HL-60 (cell line): ENCODE measurements around the gene PDE6B.

ENCODE experiments used
- DNase-seq, 2 experiments: peaks; one replicate each; pipeline ENCODE4 v3.0.0-alpha.2; 2010 to 2020; ENCODE audit warnings: low read depth in 1 of 2, low spot score in 1 of 2
- H3K27ac ChIP-seq: fragments of 250-450 bp; sonication (Bioruptor Pico); replicated peaks from 2 replicates; pipeline ENCODE4 v1.5.1; 2020; ENCODE audit warnings: mild to moderate bottlenecking, moderate library complexity
- H3K27me3 ChIP-seq: fragments of 250-450 bp; sonication (Bioruptor Pico); 2 replicates; pipeline ENCODE4 v1.5.1; 2021; ENCODE audit warnings: mild to moderate bottlenecking, moderate library complexity; ENCODE audit not compliant: insufficient read depth, poor library complexity, severe bottlenecking
- H3K4me3 ChIP-seq: replicated peaks from 2 replicates; pipeline ENCODE4 v1.5.1; 2011; ENCODE audit warnings: mild to moderate bottlenecking, control low read depth, low read length; ENCODE audit not compliant: insufficient read depth
- GABPA ChIP-seq: IDR thresholded peaks from 2 replicates; pipeline ENCODE4 v1.6.1; 2012; ENCODE audit warnings: low read depth
- POLR2AphosphoS5 ChIP-seq: IDR thresholded peaks from 2 replicates; pipeline ENCODE4 v1.6.1; 2012; ENCODE audit warnings: low read depth
- SPI1 ChIP-seq: IDR thresholded peaks from 2 replicates; pipeline ENCODE4 v1.6.1; 2012; ENCODE audit warnings: low read depth, mild to moderate bottlenecking, borderline replicate concordance
- TF ChIP-seq, protein P1 (sequence below): IDR thresholded peaks from one replicate; pipeline ENCODE4 v1.5.1; 2011; ENCODE audit warnings: low read length, control low read depth, inconsistent platforms; ENCODE audit not compliant: insufficient read depth
- TF ChIP-seq, protein P2 (sequence below): IDR thresholded peaks from 2 replicates; pipeline ENCODE4 v1.6.1; 2012; ENCODE audit warnings: low read depth; ENCODE audit not compliant: insufficient replicate concordance

Gene PDE6B

DNA sequence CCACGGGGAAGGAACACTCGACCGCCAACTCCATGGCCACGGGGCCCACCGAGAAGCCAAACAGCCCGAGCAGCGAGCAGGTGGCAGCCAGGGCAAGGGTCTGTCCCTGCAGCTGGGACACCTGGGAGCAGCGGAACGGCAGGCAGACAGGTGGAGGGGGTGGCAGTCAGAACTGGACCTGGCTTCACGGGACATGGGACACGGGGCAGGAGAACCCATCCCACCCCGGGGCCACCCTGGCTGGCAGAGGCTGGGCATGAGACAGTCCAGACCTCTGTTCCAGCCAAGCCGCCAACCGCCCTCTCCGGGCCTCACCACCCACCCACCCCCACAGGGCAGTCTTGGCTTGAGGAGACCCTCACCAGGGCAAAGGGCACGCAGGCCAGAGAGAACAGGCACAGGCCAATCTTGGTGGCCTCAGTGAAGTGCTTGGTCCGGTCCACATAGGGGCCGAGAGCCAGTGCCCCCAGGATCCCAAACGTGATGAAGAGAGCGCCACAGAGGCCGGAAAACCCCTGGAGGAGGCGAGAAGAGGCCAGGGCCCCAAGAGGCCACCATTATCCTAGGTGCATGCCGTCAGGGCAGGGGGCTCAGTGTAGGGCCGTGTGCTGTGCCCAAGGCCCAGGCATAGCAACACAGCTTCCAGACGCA, 58.0 kb downstream of the PDE6B start:
- Histone ChIP-seq H3K27ac (no peak overlapping the region), H3K4me3 (no peak overlapping the region), H3K27me3 (peaks cover 3% of the 10 kb centered on the region)
- TF ChIP-seq POLR2AphosphoS5 (no peak), GABPA (no peak), SPI1 (no peak)
- TF ChIP-seq, protein P1, sequence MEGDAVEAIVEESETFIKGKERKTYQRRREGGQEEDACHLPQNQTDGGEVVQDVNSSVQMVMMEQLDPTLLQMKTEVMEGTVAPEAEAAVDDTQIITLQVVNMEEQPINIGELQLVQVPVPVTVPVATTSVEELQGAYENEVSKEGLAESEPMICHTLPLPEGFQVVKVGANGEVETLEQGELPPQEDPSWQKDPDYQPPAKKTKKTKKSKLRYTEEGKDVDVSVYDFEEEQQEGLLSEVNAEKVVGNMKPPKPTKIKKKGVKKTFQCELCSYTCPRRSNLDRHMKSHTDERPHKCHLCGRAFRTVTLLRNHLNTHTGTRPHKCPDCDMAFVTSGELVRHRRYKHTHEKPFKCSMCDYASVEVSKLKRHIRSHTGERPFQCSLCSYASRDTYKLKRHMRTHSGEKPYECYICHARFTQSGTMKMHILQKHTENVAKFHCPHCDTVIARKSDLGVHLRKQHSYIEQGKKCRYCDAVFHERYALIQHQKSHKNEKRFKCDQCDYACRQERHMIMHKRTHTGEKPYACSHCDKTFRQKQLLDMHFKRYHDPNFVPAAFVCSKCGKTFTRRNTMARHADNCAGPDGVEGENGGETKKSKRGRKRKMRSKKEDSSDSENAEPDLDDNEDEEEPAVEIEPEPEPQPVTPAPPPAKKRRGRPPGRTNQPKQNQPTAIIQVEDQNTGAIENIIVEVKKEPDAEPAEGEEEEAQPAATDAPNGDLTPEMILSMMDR, result no peak
- TF ChIP-seq, protein P2, sequence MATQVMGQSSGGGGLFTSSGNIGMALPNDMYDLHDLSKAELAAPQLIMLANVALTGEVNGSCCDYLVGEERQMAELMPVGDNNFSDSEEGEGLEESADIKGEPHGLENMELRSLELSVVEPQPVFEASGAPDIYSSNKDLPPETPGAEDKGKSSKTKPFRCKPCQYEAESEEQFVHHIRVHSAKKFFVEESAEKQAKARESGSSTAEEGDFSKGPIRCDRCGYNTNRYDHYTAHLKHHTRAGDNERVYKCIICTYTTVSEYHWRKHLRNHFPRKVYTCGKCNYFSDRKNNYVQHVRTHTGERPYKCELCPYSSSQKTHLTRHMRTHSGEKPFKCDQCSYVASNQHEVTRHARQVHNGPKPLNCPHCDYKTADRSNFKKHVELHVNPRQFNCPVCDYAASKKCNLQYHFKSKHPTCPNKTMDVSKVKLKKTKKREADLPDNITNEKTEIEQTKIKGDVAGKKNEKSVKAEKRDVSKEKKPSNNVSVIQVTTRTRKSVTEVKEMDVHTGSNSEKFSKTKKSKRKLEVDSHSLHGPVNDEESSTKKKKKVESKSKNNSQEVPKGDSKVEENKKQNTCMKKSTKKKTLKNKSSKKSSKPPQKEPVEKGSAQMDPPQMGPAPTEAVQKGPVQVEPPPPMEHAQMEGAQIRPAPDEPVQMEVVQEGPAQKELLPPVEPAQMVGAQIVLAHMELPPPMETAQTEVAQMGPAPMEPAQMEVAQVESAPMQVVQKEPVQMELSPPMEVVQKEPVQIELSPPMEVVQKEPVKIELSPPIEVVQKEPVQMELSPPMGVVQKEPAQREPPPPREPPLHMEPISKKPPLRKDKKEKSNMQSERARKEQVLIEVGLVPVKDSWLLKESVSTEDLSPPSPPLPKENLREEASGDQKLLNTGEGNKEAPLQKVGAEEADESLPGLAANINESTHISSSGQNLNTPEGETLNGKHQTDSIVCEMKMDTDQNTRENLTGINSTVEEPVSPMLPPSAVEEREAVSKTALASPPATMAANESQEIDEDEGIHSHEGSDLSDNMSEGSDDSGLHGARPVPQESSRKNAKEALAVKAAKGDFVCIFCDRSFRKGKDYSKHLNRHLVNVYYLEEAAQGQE, result no peak
- DNase-seq, result no peak

DNA sequence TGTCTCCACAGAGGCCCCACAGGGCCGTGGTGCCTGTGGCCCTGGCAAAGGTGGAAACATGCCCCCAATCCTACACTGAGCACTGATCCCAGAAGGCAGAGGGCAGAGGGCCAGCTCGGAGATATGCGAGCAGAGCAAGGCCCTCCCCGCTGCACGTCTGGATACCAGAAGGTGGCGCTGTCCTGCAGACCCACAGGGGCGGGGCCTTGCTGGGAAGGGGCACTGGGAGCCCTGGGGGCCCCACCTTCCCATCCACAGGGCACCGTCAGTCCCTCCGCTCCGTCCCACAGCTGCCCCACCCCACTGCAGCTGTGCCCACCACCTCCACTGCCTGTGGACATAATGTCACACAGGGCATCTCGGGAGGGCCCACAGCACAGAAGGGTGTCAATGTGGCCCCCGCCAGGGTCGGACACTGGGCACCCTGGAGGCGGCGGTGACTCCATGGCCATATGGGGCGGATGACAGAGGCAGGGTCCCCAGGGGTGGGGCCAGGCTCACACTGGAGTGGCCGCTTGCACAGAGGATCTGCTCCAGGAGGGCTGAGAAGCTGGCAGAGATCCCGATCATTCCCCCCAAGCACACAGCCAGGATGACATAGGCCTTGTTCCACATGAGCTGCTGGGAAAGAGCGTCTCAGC, 58.7 kb downstream of the PDE6B start:
- no peak overlapping the region for H3K27ac ChIP-seq
- peak in 1 of 2 experiments; percentile 27 for DNase-seq
- peaks cover 6% of the 10 kb centered on the region for H3K27me3 ChIP-seq
- TF ChIP-seq, protein P1, result peak; percentile 58
- TF ChIP-seq POLR2AphosphoS5, result no peak
- H3K4me3 ChIP-seq, result no peak overlapping the region

DNA sequence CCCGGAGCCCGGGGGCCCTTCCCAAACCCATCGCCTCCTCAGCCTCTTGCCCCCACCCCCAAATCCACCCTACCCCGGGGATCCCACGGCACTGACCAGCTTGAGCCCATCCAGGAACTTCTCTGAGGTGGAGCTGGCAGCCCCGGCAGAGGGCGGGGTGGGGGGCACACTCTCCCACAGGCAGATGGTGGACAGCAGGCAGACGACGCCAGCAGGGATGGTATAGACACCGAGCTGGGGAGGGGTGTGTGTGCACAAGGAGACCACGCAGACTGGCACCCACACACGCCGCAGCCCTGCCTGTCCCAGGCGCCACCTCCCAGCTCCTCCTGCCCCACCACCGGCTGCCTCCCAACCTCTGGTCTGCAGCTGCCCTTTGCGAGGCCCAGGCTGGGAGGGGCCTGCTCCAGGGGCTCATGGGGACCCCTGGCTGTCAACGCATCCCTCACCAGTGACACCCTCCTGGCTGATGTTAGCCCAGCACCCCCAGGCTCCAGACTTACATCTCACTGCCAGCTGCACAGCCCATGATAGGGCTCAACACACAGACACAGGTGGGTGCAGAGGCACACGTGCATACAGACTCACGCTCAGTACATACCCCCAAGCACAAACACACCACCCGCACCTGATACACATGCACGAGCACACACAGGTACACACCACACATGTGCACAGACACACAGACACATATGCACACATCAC, 59.4 kb downstream of the PDE6B start:
- no peak overlapping the region for H3K4me3 ChIP-seq
- DNase-seq, result no peak
- peaks cover 6% of the 10 kb centered on the region for H3K27me3 ChIP-seq
- TF ChIP-seq GABPA, result no peak
- TF ChIP-seq, protein P1, result no peak
- TF ChIP-seq SPI1, result no peak
- TF ChIP-seq, protein P2, result no peak
- no peak for TF ChIP-seq POLR2AphosphoS5
- H3K27ac ChIP-seq, result no peak overlapping the region
